GM18907 (cell line): Measurements from ENCODE around the gene SIAE.

ENCODE experiments used
- ATAC-seq: cut with Tn5 transposase; IDR thresholded peaks from one replicate; pipeline ENCODE4 v1.9.1; 2021; ENCODE audit warnings: mild to moderate bottlenecking, moderate library complexity; ENCODE audit not compliant: unreplicated experiment

SIAE gene

GRCh38 chr11:124583781-124584180 is 89.8 kb downstream of the SIAE start:
- ATAC-seq: no peak
